H9 (cell line): ENCODE results near the gene OR10H4. TPM values are rescaled to one million over a fixed set of nuclear protein-coding genes. Genes with fewer than 3 reads are reported as not detected.

Experiments
- DNase-seq: peaks from one replicate; pipeline ENCODE4 v3.0.0-alpha.2; 2017
- H2AFZ ChIP-seq: one replicate; pipeline ENCODE4 v1.6.1; 2013; ENCODE audit warnings: mild to moderate bottlenecking, low read length, control low read depth, moderate library complexity
- H2AK5ac ChIP-seq: 2 replicates; pipeline ENCODE4 v1.6.1; 2013; ENCODE audit warnings: low read length, control low read depth, mixed read lengths; ENCODE audit not compliant: insufficient read length
- H2BK120ac ChIP-seq: one replicate; pipeline ENCODE4 v1.6.1; 2013; ENCODE audit warnings: low read depth, mild to moderate bottlenecking, low read length, control low read depth, inconsistent platforms; ENCODE audit not compliant: poor library complexity, severe bottlenecking
- H2BK12ac ChIP-seq: 2 replicates; pipeline ENCODE4 v1.6.1; 2013; ENCODE audit warnings: low read length, control low read depth, mixed read lengths, low read depth; ENCODE audit not compliant: insufficient read length
- H2BK15ac ChIP-seq: 2 replicates; pipeline ENCODE4 v1.6.1; 2013; ENCODE audit warnings: low read depth, low read length, control low read depth
- H2BK20ac ChIP-seq: one replicate; pipeline ENCODE4 v1.6.1; 2013; ENCODE audit warnings: low read depth, mild to moderate bottlenecking, low read length, control low read depth, inconsistent platforms; ENCODE audit not compliant: poor library complexity, severe bottlenecking
- H2BK5ac ChIP-seq: 2 replicates; pipeline ENCODE4 v1.6.1; 2013; ENCODE audit warnings: low read length, control low read depth, mixed read lengths; ENCODE audit not compliant: insufficient read length
- H3K14ac ChIP-seq: 2 replicates; pipeline ENCODE4 v1.6.1; 2013; ENCODE audit warnings: low read length, control low read depth; ENCODE audit not compliant: insufficient read depth
- H3K18ac ChIP-seq: 2 replicates; pipeline ENCODE4 v1.6.1; 2013; ENCODE audit warnings: low read depth, mild to moderate bottlenecking, mixed read lengths, low read length, control low read depth; ENCODE audit not compliant: insufficient read length
- H3K23ac ChIP-seq: 2 replicates; pipeline ENCODE4 v1.6.1; 2013; ENCODE audit warnings: low read length, control low read depth, mixed read lengths, low read depth; ENCODE audit not compliant: insufficient read length
- H3K23me2 ChIP-seq: 2 replicates; pipeline ENCODE4 v1.6.1; 2013; ENCODE audit warnings: low read depth, mild to moderate bottlenecking, mixed read lengths, low read length, control low read depth; ENCODE audit not compliant: insufficient read length, poor library complexity, severe bottlenecking
- H3K27ac ChIP-seq: 2 replicates; pipeline ENCODE4 v1.5.1; 2013; ENCODE audit warnings: low read length, control low read depth, mixed read lengths, low read depth; ENCODE audit not compliant: insufficient read length
- H3K27me3 ChIP-seq: 2 replicates; pipeline ENCODE4 v1.6.1; 2013; ENCODE audit warnings: low read length, control low read depth, inconsistent platforms; ENCODE audit not compliant: insufficient read depth
- H3K4ac ChIP-seq: 2 replicates; pipeline ENCODE4 v1.6.1; 2013; ENCODE audit warnings: low read depth, mild to moderate bottlenecking, control low read depth, inconsistent platforms, low read length, moderate library complexity
- H3K4me1 ChIP-seq: 2 replicates; pipeline ENCODE4 v1.6.1; 2013; ENCODE audit warnings: low read length, control low read depth, inconsistent platforms; ENCODE audit not compliant: insufficient read depth
- H3K4me2 ChIP-seq: 2 replicates; pipeline ENCODE4 v1.6.1; 2013; ENCODE audit warnings: low read length, control low read depth, mixed read lengths; ENCODE audit not compliant: insufficient read length, insufficient read depth
- H3K56ac ChIP-seq: 2 replicates; pipeline ENCODE4 v1.6.1; 2013; ENCODE audit warnings: low read depth, mild to moderate bottlenecking, mixed read lengths, low read length, control low read depth; ENCODE audit not compliant: insufficient read length
- H3K79me1 ChIP-seq: 2 replicates; pipeline ENCODE4 v1.6.1; 2013; ENCODE audit warnings: low read depth, mild to moderate bottlenecking, moderate library complexity, low read length, control low read depth, inconsistent platforms; ENCODE audit not compliant: insufficient read depth, poor library complexity, severe bottlenecking
- H3K79me2 ChIP-seq: 2 replicates; pipeline ENCODE4 v1.6.1; 2013; ENCODE audit warnings: low read length, control low read depth, inconsistent platforms; ENCODE audit not compliant: insufficient read depth
- H3K9ac ChIP-seq: 2 replicates; pipeline ENCODE4 v1.6.1; 2013; ENCODE audit warnings: low read length, control low read depth, mixed read lengths; ENCODE audit not compliant: insufficient read length; ENCODE audit errors: extremely low read depth
- H3K9me3 ChIP-seq: one replicate; pipeline ENCODE4 v1.6.1; 2013; ENCODE audit warnings: low read depth, low read length, inconsistent platforms; ENCODE audit not compliant: control insufficient read depth
- H3T11ph ChIP-seq: one replicate; pipeline ENCODE4 v1.6.1; 2013; ENCODE audit warnings: mild to moderate bottlenecking, low read length, control low read depth, inconsistent platforms
- H4K20me1 ChIP-seq: one replicate; pipeline ENCODE4 v1.6.1; 2013; ENCODE audit not compliant: control insufficient read depth, insufficient read length, insufficient read depth
- H4K5ac ChIP-seq: 2 replicates; pipeline ENCODE4 v1.6.1; 2013; ENCODE audit warnings: low read depth, mild to moderate bottlenecking, mixed read lengths, low read length, control low read depth; ENCODE audit not compliant: insufficient read length
- H4K8ac ChIP-seq: replicated peaks from 2 replicates; pipeline ENCODE4 v1.6.1; 2013; ENCODE audit warnings: low read length, control low read depth, mixed read lengths, low read depth; ENCODE audit not compliant: insufficient read length
- H4K91ac ChIP-seq: 2 replicates; pipeline ENCODE4 v1.6.1; 2013; ENCODE audit warnings: low read depth, mild to moderate bottlenecking, moderate library complexity, mixed read lengths, low read length, control low read depth; ENCODE audit not compliant: insufficient read length
- H3K27ac Mint-ChIP-seq, 3 experiments: 2 replicates in 2 of 3; 3 replicates in 1 of 3; pipeline ENCODE4 v1.8.0; 2020 to 2021; ENCODE audit warnings: mixed read lengths in 3 of 3, mild to moderate bottlenecking in 1 of 3, moderate library complexity in 1 of 3
- H3K27me3 Mint-ChIP-seq: 2 replicates; pipeline ENCODE4 v1.8.0; 2021; ENCODE audit warnings: low read depth, mild to moderate bottlenecking, moderate library complexity, mixed read lengths
- H3K36me3 Mint-ChIP-seq, 3 experiments: 2 replicates in 2 of 3; 3 replicates in 1 of 3; pipeline ENCODE4 v1.8.0; 2020 to 2021; ENCODE audit warnings: low read depth in 3 of 3, mixed read lengths in 3 of 3; ENCODE audit not compliant: insufficient read depth in 1 of 3
- H3K4me1 Mint-ChIP-seq, 2 experiments: 2 replicates each; pipeline ENCODE4 v1.8.0; 2020; ENCODE audit warnings: mixed read lengths in 2 of 2
- H3K4me3 Mint-ChIP-seq, 2 experiments: 2 replicates in 1 of 2; 3 replicates in 1 of 2; pipeline ENCODE4 v1.8.0; 2020 to 2021; ENCODE audit warnings: mild to moderate bottlenecking in 2 of 2, mixed read lengths in 2 of 2, moderate library complexity in 1 of 2
- H3K9me3 Mint-ChIP-seq, 2 experiments: 2 replicates in 1 of 2; 3 replicates in 1 of 2; pipeline ENCODE4 v1.8.0; 2020; ENCODE audit warnings: mild to moderate bottlenecking in 2 of 2, mixed read lengths in 2 of 2, moderate library complexity in 1 of 2
- WGBS: extraction: QIAGEN DNeasy Blood & Tissue Kit; methylation state at CpG from one replicate; pipeline ENCODE4 v1.1.7; 2013; ENCODE audit warnings: missing lambda C conversion rate, low lambda C conversion rate, mixed read lengths; ENCODE audit not compliant: insufficient read length; ENCODE audit errors: extremely low coverage; 5-methylcytosine and 5-hydroxymethylcytosine counted together
- total RNA-seq: library from RNA; stranded (reverse); gene quantifications from 2 replicates; pipeline ENCODE4 v1.2.1, GENCODE V29; 2021
- TF ChIP-seq, protein P1 (sequence below): fragments of 200-600 bp; sonication (generic); conservative IDR thresholded peaks from 3 replicates; pipeline ENCODE4 v1.8.0; 2021; ENCODE audit warnings: antibody characterized with exemption, mild to moderate bottlenecking

Gene OR10H4
- total RNA-seq, 1 experiment from 2014 or later = not detected

- H3K4me1 ChIP-seq = no peaks in the 10 kb centered on the region
- no peaks in the 10 kb centered on the region for H3K27me3 ChIP-seq
- H3K56ac ChIP-seq = no peak overlapping the region
- no peak overlapping the region for H2BK120ac ChIP-seq
- H4K5ac ChIP-seq = no peak overlapping the region
- TF ChIP-seq, protein P1, sequence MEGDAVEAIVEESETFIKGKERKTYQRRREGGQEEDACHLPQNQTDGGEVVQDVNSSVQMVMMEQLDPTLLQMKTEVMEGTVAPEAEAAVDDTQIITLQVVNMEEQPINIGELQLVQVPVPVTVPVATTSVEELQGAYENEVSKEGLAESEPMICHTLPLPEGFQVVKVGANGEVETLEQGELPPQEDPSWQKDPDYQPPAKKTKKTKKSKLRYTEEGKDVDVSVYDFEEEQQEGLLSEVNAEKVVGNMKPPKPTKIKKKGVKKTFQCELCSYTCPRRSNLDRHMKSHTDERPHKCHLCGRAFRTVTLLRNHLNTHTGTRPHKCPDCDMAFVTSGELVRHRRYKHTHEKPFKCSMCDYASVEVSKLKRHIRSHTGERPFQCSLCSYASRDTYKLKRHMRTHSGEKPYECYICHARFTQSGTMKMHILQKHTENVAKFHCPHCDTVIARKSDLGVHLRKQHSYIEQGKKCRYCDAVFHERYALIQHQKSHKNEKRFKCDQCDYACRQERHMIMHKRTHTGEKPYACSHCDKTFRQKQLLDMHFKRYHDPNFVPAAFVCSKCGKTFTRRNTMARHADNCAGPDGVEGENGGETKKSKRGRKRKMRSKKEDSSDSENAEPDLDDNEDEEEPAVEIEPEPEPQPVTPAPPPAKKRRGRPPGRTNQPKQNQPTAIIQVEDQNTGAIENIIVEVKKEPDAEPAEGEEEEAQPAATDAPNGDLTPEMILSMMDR = no peak
- no peak overlapping the region for H3K4me3 Mint-ChIP-seq
- H3K9me3 Mint-ChIP-seq = peaks cover 87 to 94% of the 10 kb centered on the region in 2 experiments
- no peak overlapping the region for H2BK12ac ChIP-seq
- no peak overlapping the region for H3K18ac ChIP-seq
- no peak overlapping the region for H2BK5ac ChIP-seq
- H3K14ac ChIP-seq = no peak overlapping the region
- no peak overlapping the region for H3K9ac ChIP-seq
- no peak overlapping the region for H4K8ac ChIP-seq
- H2AFZ ChIP-seq = no peak overlapping the region
- WGBS = no CpG with 5 or more reads among the region's 2 CpGs
- no peaks in the 10 kb centered on the region for H3K4me1 Mint-ChIP-seq
- H3K27ac ChIP-seq = no peak overlapping the region
- H3T11ph ChIP-seq = no peak overlapping the region
- peaks cover 6 to 17% (median 7%) of the 10 kb centered on the region in 3 experiments; a peak in 5 of 7 replicates for H3K36me3 Mint-ChIP-seq
- no peak overlapping the region for H2AK5ac ChIP-seq
- no peak overlapping the region for H2BK20ac ChIP-seq
- no peak overlapping the region for H3K4me2 ChIP-seq
- H3K4ac ChIP-seq = no peak overlapping the region
- no peaks in the 10 kb centered on the region for H3K79me1 ChIP-seq
- peaks cover 67% of the 10 kb centered on the region for H3K9me3 ChIP-seq
- no peak overlapping the region for H2BK15ac ChIP-seq
- H3K27ac Mint-ChIP-seq = no peak overlapping the region
- no peak overlapping the region for H3K23ac ChIP-seq
- H3K23me2 ChIP-seq = no peaks in the 10 kb centered on the region
- DNase-seq = no peak
- H4K91ac ChIP-seq = no peak overlapping the region
- H4K20me1 ChIP-seq = no peaks in the 10 kb centered on the region
- H3K79me2 ChIP-seq = no peaks in the 10 kb centered on the region
- H3K27me3 Mint-ChIP-seq = no peaks in the 10 kb centered on the region
Measured at GRCh38 chr19:15986701-15987100, 37.9 kb downstream of the OR10H4 start.
